HepG2 (cell line): Measurements from ENCODE around the gene CXCL17. TPM values are rescaled to one million over a fixed set of nuclear protein-coding genes. Genes with fewer than 3 reads are reported as not detected.

Experiments
- ATAC-seq: fragments of 200-7000 bp; cut with Tn5 transposase; 3 replicates; pipeline ENCODE4 v1.9.1; 2020; ENCODE audit warnings: mild to moderate bottlenecking, moderate library complexity
- BruUV-seq: library from RNA; stranded (reverse); fragments of 400-500 nt; replicated peaks from 2 replicates; lab custom pipeline; 2021; lab: Mats Ljungman, UMichigan
- CTCF ChIA-PET: fragments of 300-600 bp; formaldehyde crosslinking; extraction: SDS; loops from one replicate; lab custom pipeline; 2021; ENCODE audit warnings: low total read pairs, inconsistent platforms, low intra/inter-chr PET ratio; lab: Yijun Ruan, JAX
- POLR2A ChIA-PET: fragments of 350-600 bp; sonication (Branson Sonifier 250); formaldehyde crosslinking; loops from one replicate; lab custom pipeline; 2020; ENCODE audit warnings: antibody characterized with exemption, inconsistent platforms; lab: Yijun Ruan, JAX
- DNase-seq: peaks from one replicate; pipeline ENCODE4 v3.0.0-alpha.2; 2015; ENCODE audit warnings: low spot score
- FAIRE-seq: peaks from 3 replicates; lab custom pipeline; 2011; peaks lifted over from hg19 to GRCh38; lab: Jason Lieb, UNC
- H2AFZ ChIP-seq: one replicate; pipeline ENCODE4 v1.6.1; 2011; ENCODE audit warnings: low read length, inconsistent platforms
- H3K27ac ChIP-seq: fragments of 300-600 bp; 3 replicates; pipeline ENCODE4 v1.8.0; 2011; ENCODE audit warnings: mixed run types, mild to moderate bottlenecking, mixed read lengths, low read length, inconsistent platforms; ENCODE audit not compliant: insufficient read depth; ENCODE audit errors: extremely low read length
- H3K27me3 ChIP-seq, 2 experiments: fragments of 200-600 bp in 1 of 2; 2 replicates in 1 of 2; 3 replicates in 1 of 2; pipeline versions ENCODE4 v1.6.0 to v1.8.0; 2011; ENCODE audit warnings: low read length in 2 of 2, mild to moderate bottlenecking in 2 of 2, moderate library complexity in 2 of 2, inconsistent platforms in 1 of 2; ENCODE audit not compliant: insufficient read depth in 2 of 2, control insufficient read depth in 1 of 2
- H3K36me3 ChIP-seq, 2 experiments: fragments of 200-600 bp in 1 of 2; replicated peaks in 1 of 2; 2 replicates in 1 of 2; 3 replicates in 1 of 2; pipeline versions ENCODE4 v1.5.1 to v1.8.0; 2011; ENCODE audit warnings: low read length in 2 of 2, inconsistent platforms in 1 of 2; ENCODE audit not compliant: insufficient read depth in 2 of 2, control insufficient read depth in 1 of 2
- H3K4me1 ChIP-seq: 2 replicates; pipeline ENCODE4 v1.5.1; 2012; ENCODE audit warnings: low read length, inconsistent platforms; ENCODE audit not compliant: insufficient read depth
- H3K4me2 ChIP-seq: 2 replicates; pipeline ENCODE4 v1.6.0; 2011; ENCODE audit warnings: low read depth, low read length, inconsistent platforms
- H3K4me3 ChIP-seq, 3 experiments: fragments of 200-600 bp in 1 of 3; sonication (generic), shearing (Covaris generic) in 1 of 3; replicated peaks in 1 of 3; 2 replicates each; pipeline ENCODE4 v1.5.1; 2011 to 2016; ENCODE audit warnings: low read length in 3 of 3, inconsistent platforms in 2 of 3, low read depth in 2 of 3, mild to moderate bottlenecking in 2 of 3, control low read depth in 1 of 3, mixed read lengths in 1 of 3; ENCODE audit not compliant: insufficient read depth in 1 of 3
- H3K79me2 ChIP-seq: one replicate; pipeline ENCODE4 v1.6.1; 2011; ENCODE audit warnings: low read length, inconsistent platforms; ENCODE audit not compliant: insufficient read depth
- H3K9ac ChIP-seq: 2 replicates; pipeline ENCODE4 v1.6.0; 2011; ENCODE audit warnings: mild to moderate bottlenecking, low read depth, low read length, inconsistent platforms; ENCODE audit not compliant: insufficient read depth
- H3K9me3 ChIP-seq: 2 replicates; pipeline ENCODE4 v1.5.1; 2012; ENCODE audit warnings: mild to moderate bottlenecking, low read length
- H4K20me1 ChIP-seq: 2 replicates; pipeline ENCODE4 v1.6.0; 2011; ENCODE audit warnings: inconsistent platforms, mild to moderate bottlenecking, low read length, moderate library complexity; ENCODE audit not compliant: insufficient read depth
- ARNT2 ChIP-seq: sonication (generic); formaldehyde crosslinking; IDR thresholded peaks from 2 replicates; pipeline ENCODE4 v1.8.0; 2022; ENCODE audit warnings: mild to moderate bottlenecking, low read depth, missing genetic modification reagents, moderate library complexity
- KLF11 ChIP-seq: IDR thresholded peaks from 2 replicates; pipeline ENCODE4 v1.6.1; 2016; ENCODE audit warnings: missing compliant biosample characterization
- NR2F2 ChIP-seq: IDR thresholded peaks from 2 replicates; pipeline ENCODE4 v1.6.1; 2012; ENCODE audit warnings: low read depth, inconsistent platforms, borderline replicate concordance
- ZNF264 ChIP-seq: sonication (generic); formaldehyde crosslinking; IDR thresholded peaks from 2 replicates; pipeline ENCODE4 v1.4.0; 2020; ENCODE audit warnings: missing genetic modification reagents
- ZNF274 ChIP-seq: sonication (generic); formaldehyde crosslinking; IDR thresholded peaks from 2 replicates; pipeline ENCODE4 v1.5.1; 2020; ENCODE audit warnings: mild to moderate bottlenecking, missing genetic modification reagents
- ZNF501 ChIP-seq: sonication (generic); formaldehyde crosslinking; IDR thresholded peaks from 2 replicates; pipeline ENCODE4 v1.5.1; 2020; ENCODE audit warnings: mild to moderate bottlenecking, moderate library complexity, missing genetic modification reagents
- ZNF747 ChIP-seq: sonication (generic); formaldehyde crosslinking; IDR thresholded peaks from 2 replicates; pipeline ENCODE4 v1.8.1; 2023; ENCODE audit warnings: missing genetic modification reagents, mild to moderate bottlenecking, borderline replicate concordance
- WGBS: methylation state at CpG from one replicate; pipeline ENCODE4 v1.1.6; 2017; ENCODE audit warnings: low lambda C conversion rate; 5-methylcytosine and 5-hydroxymethylcytosine counted together
- in situ Hi-C: cut with HindIII; loops from 2 replicates; pipeline ENCODE4 v1.10.0; 2017; ENCODE audit warnings: low pct_unique_long_range_greater_than_20kb; ENCODE audit not compliant: extremely low pct_ligation_motif_present
- intact Hi-C: fragments of 100-400 bp; cut with micrococcal nuclease; formaldehyde crosslinking; loops from one replicate; pipeline ENCODE4 v1.10.0; 2022; ENCODE audit not compliant: unreplicated experiment
- polyA plus RNA-seq, 8 experiments: library from polyadenylated mRNA; depleted of rRNA in 3 of 8; stranded (reverse) in 7 of 8; unstranded in 1 of 8; fragments of >200 nt; fragmentation: Illumina TruSeq in 4 of 8; extraction: Trizol in 4 of 8; gene quantifications; 2 replicates each; pipeline versions ENCODE4 v1.2.1 to v1.2.3, GENCODE V29; 2011 to 2016; ENCODE audit warnings: low read depth in 4 of 8, missing spikeins in 1 of 8, mixed read lengths in 1 of 8; ENCODE audit not compliant: insufficient read depth in 1 of 8
- total RNA-seq, 5 experiments: library from RNA; depleted of rRNA; stranded (reverse); fragments of >200 nt; fragmentation: Illumina TruSeq; extraction: Trizol; gene quantifications; 2 replicates each; pipeline ENCODE4 v1.2.3, GENCODE V29; 2016; ENCODE audit warnings: low read depth in 1 of 5
- TF ChIP-seq, protein P1 (sequence below): sonication (generic); formaldehyde crosslinking; IDR thresholded peaks from 2 replicates; pipeline ENCODE4 v1.5.0; 2020; ENCODE audit warnings: missing genetic modification reagents
- TF ChIP-seq, protein P2 (sequence below): sonication (generic); formaldehyde crosslinking; conservative IDR thresholded peaks from 2 replicates; pipeline ENCODE4 v1.8.1; 2023; ENCODE audit warnings: missing genetic modification reagents
- TF ChIP-seq, protein P3 (sequence below): sonication (generic); formaldehyde crosslinking; IDR thresholded peaks from 2 replicates; pipeline ENCODE4 v1.8.0; 2022; ENCODE audit warnings: missing genetic modification reagents, mild to moderate bottlenecking, inconsistent platforms, borderline replicate concordance
- TF ChIP-seq, protein P4 (sequence below): IDR thresholded peaks from 2 replicates; pipeline ENCODE4 v1.6.1; 2016; ENCODE audit warnings: missing genetic modification reagents, missing compliant biosample characterization
- TF ChIP-seq, protein P5 (sequence below): sonication (generic); formaldehyde crosslinking; IDR thresholded peaks from 2 replicates; pipeline ENCODE4 v1.4.0; 2020; ENCODE audit warnings: mild to moderate bottlenecking, missing genetic modification reagents

Gene CXCL17
- total and polyA plus RNA-seq, 2 of the 13 experiments (the other 11 are each of a cell fraction or from before 2014, with no cell fraction given): 0.12 TPM; not detected in 1

DNA sequence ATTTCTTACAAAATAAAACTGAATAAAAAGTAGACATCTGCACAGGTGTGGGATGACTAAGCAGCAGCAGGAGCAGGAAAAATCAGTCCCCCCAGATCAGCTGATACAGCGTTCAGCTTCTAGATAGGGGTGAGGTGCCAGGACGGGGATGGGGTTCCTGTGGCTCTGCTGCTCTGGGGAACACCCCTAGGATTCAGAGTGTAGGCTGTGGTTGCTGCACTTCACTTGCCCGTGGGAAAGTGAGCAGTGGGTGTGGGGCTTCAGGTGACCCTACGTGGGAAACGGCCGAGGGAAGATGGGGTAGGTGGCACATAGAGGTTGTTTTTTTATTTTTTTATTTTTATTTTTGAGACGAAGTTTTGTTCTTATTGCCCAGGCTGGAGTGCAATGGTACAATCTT is 3.2 kb upstream of the CXCL17 start:
- no peaks in the 10 kb centered on the region for H4K20me1 ChIP-seq
- DNase-seq (no peak), FAIRE-seq (no peak), ATAC-seq (no peak)
- H3K36me3 ChIP-seq: no peaks in the 10 kb centered on the region
- H3K9ac ChIP-seq: no peak overlapping the region
- no peak overlapping the region for H3K27ac ChIP-seq
- no peak overlapping the region for H2AFZ ChIP-seq
- intact Hi-C loops (no loop called here), in situ Hi-C loops (no loop called here)
- H3K9me3 ChIP-seq: no peaks in the 10 kb centered on the region
- TF ChIP-seq, protein P1, sequence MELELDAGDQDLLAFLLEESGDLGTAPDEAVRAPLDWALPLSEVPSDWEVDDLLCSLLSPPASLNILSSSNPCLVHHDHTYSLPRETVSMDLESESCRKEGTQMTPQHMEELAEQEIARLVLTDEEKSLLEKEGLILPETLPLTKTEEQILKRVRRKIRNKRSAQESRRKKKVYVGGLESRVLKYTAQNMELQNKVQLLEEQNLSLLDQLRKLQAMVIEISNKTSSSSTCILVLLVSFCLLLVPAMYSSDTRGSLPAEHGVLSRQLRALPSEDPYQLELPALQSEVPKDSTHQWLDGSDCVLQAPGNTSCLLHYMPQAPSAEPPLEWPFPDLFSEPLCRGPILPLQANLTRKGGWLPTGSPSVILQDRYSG: no peak
- TF ChIP-seq, protein P2, sequence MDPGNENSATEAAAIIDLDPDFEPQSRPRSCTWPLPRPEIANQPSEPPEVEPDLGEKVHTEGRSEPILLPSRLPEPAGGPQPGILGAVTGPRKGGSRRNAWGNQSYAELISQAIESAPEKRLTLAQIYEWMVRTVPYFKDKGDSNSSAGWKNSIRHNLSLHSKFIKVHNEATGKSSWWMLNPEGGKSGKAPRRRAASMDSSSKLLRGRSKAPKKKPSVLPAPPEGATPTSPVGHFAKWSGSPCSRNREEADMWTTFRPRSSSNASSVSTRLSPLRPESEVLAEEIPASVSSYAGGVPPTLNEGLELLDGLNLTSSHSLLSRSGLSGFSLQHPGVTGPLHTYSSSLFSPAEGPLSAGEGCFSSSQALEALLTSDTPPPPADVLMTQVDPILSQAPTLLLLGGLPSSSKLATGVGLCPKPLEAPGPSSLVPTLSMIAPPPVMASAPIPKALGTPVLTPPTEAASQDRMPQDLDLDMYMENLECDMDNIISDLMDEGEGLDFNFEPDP: 0 out of 2 replicates have a peak, but pooled peaks have one; percentile 32
- no peaks in the 10 kb centered on the region for H3K79me2 ChIP-seq
- no peak overlapping the region for H3K4me2 ChIP-seq
- BruUV-seq: no TSS peak
- POLR2A ChIA-PET: interaction anchor here (1.1 kb wide), 1 partner anchor 22 kb away, joined by 3 read pairs; no protein-coding TSS in a partner anchor
- WGBS: 88% methylated on average over 7 of the region's 7 CpGs
- H3K27me3 ChIP-seq: no peaks in the 10 kb centered on the region
- peaks cover 94% of the 10 kb centered on the region for H3K4me1 ChIP-seq
- H3K4me3 ChIP-seq: no peak overlapping the region
- CTCF ChIA-PET: no interaction called here

DNA sequence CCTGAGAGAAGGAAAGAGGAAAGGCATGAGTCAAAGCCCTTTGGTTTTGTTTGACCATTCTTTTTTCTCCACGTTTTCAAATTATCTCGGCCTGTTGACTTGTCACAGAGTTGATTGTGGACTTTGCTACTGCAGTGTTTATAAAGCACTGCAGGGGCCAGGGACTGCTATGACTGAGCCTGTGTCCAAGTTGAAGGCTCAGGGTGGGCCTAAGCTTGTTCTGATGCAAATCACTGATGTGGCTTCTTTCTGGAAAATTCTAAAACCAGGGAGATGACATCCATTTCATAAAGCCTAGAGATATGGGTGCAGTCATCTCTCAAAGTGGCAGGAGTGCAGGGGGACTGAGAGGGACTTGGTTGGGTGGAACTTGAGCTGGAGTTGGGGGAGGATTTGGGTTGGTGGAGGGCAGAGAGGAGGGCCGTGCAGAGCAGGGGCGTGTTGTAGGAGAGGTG is 1.2 kb upstream of the CXCL17 start:
- WGBS: 6% methylated on average over 4 of the region's 4 CpGs
- peak; percentile 88 for FAIRE-seq
- peak; percentile 96 for ATAC-seq
- peak; percentile 43; the same call in 1 of the 2 replicates for TF ChIP-seq NR2F2
- TF ChIP-seq ZNF747: no peak
- no peak; the same call in 1 of the 2 replicates for TF ChIP-seq ZNF264 (CRISPR knock-in tag)
- TF ChIP-seq ZNF274 (CRISPR knock-in tag): no peak
- TF ChIP-seq ARNT2 (CRISPR knock-in tag): 0 out of 2 replicates have a peak, but pooled peaks have one; percentile 30
- TF ChIP-seq, protein P3, sequence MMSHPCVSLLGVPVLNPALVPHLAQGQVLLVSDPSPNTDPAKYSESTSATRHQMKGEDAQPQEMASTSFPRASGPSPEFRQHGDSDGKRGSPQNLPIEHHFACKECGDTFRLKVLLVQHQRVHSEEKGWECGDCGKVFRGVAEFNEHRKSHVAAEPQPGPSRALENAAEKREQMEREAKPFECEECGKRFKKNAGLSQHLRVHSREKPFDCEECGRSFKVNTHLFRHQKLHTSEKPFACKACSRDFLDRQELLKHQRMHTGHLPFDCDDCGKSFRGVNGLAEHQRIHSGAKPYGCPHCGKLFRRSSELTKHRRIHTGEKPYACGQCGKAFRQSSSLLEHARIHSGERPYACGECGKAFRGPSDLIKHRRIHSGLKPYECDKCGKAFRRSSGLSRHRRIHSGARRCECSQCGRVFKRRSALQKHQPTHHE (CRISPR knock-in tag): no peak
- TF ChIP-seq ZNF501 (CRISPR knock-in tag): peak; percentile 58; the same call in 1 of the 2 replicates
- TF ChIP-seq, protein P4, sequence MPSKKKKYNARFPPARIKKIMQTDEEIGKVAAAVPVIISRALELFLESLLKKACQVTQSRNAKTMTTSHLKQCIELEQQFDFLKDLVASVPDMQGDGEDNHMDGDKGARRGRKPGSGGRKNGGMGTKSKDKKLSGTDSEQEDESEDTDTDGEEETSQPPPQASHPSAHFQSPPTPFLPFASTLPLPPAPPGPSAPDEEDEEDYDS (CRISPR knock-in tag): peak; percentile 87
- TF ChIP-seq, protein P5, sequence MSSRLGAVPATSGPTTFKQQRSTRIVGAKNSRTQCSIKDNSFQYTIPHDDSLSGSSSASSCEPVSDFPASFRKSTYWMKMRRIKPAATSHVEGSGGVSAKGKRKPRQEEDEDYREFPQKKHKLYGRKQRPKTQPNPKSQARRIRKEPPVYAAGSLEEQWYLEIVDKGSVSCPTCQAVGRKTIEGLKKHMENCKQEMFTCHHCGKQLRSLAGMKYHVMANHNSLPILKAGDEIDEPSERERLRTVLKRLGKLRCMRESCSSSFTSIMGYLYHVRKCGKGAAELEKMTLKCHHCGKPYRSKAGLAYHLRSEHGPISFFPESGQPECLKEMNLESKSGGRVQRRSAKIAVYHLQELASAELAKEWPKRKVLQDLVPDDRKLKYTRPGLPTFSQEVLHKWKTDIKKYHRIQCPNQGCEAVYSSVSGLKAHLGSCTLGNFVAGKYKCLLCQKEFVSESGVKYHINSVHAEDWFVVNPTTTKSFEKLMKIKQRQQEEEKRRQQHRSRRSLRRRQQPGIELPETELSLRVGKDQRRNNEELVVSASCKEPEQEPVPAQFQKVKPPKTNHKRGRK (CRISPR knock-in tag): no peak
- TF ChIP-seq KLF11: 0 out of 2 replicates have a peak, but pooled peaks have one; percentile 41

More for the DNA sequence above, 1.2 kb upstream of the CXCL17 start:
- no peak overlapping the region for H2AFZ ChIP-seq
- peak overlapping the region in 1 of 3 experiments; percentile 27; a peak in 2 of 6 replicates for H3K4me3 ChIP-seq
- no peaks in the 10 kb centered on the region for H4K20me1 ChIP-seq
- H3K36me3 ChIP-seq: no peaks in the 10 kb centered on the region
- peaks cover 90% of the 10 kb centered on the region for H3K4me1 ChIP-seq
- H3K4me2 ChIP-seq: peak overlapping the region; percentile 55
- no TSS peak for BruUV-seq
- no peaks in the 10 kb centered on the region for H3K9me3 ChIP-seq
- ChIA-PET POLR2A (interaction anchor here (1.2 to 1.9 kb wide), 3 partner anchors 11 to 84 kb away, joined by 8 to 11 read pairs (median 9); partner anchors contain the start of gene CEACAM1), CTCF (no interaction called here)
- no peaks in the 10 kb centered on the region for H3K79me2 ChIP-seq
- intact Hi-C loops (no loop called here), in situ Hi-C loops (no loop called here)
- H3K27me3 ChIP-seq: no peaks in the 10 kb centered on the region
- DNase-seq: peak; percentile 95
- H3K9ac ChIP-seq: peak overlapping the region; percentile 48
- H3K27ac ChIP-seq: peak overlapping the region; percentile 86
